Spleen (tissue), 7 donors: ENCODE results near the gene NUDT19.
"Not testable (repeated sequence)": the region's sequence is repeated elsewhere in the genome, so short reads cannot be mapped to it uniquely, and the experiment has no call there.

Experiments used
- CTCF ChIP-seq, 11 experiments: fragments of 200-600 bp in 7 of 11; fragments of 450-650 bp in 4 of 11; sonication (generic) in 4 of 11; IDR thresholded peaks in 8 of 11; conservative IDR thresholded peaks in 3 of 11; 1 replicate in 7 of 11; 2 replicates in 4 of 11; pipeline versions ENCODE4 v1.4.0 to v1.8.0; 2016 to 2021; ENCODE audit warnings: antibody characterized with exemption in 11 of 11, inconsistent platforms in 4 of 11, mild to moderate bottlenecking in 1 of 11
- POLR2A ChIP-seq, 3 donors: fragments of 450-650 bp; IDR thresholded peaks; one replicate each; pipeline ENCODE4 v1.5.1; 2017; ENCODE audit warnings: antibody characterized with exemption in 3 of 3, mild to moderate bottlenecking in 1 of 3
- donor health status: DM: no; HTN: no; CAD: no; lungs with moderate emphysema.
- donor health status: DM: no; HTN: no; CAD: no.
- donor health status: DM: no; HTN: no; CAD: no.

GRCh38 chr19:32746631-32747196 is 55.1 kb downstream of the NUDT19 start:
- TF ChIP-seq CTCF (IDR thresholded peaks at IDR 0.05 in 8 of 11, conservative IDR thresholded peaks at IDR 0.05 in 3 of 11); POLR2A (IDR thresholded peaks at IDR 0.05): not testable (repeated sequence)
